Activated CD4-positive, alpha-beta T cell treated with anti-CD3 and anti-CD28 coated beads, Interleukin-2, amount 50 U/mL, for 1 hour (primary cell): Measurements from ENCODE around the gene LMAN2.
A peak's percentile ranks its signal among the peaks of the same experiment; 100 is the strongest.

Experiments
- DNase-seq: peaks from one replicate; pipeline ENCODE4 v3.0.0-alpha.2; 2020

The LMAN2 gene

GRCh38 chr5:177304392-177305119 is 46.9 kb downstream of the LMAN2 start:
- DNase-seq, result no peak

- DNase-seq, result no peak
Measured at GRCh38 chr5:177303925-177304391, 47.5 kb downstream of the LMAN2 start.

GRCh38 chr5:177303121-177303924 is 48.1 kb downstream of the LMAN2 start, which contains the start of the genes PRELID1 and RAB24:
Gene PRELID1, plus strand, starts transcription at chr5:177303799. Its CDS starts 187 bp downstream, at chr5:177303986.
Gene RAB24, minus strand, starts transcription at chr5:177303719. Its CDS starts 431 bp downstream, at chr5:177303288.
- peak; percentile 86 for DNase-seq

- DNase-seq, result no peak
Measured at GRCh38 chr5:177302354-177303110, 48.9 kb downstream of the LMAN2 start.

- DNase-seq, result no peak
Measured at GRCh38 chr5:177301503-177302165, 49.8 kb downstream of the LMAN2 start.

GRCh38 chr5:177300951-177301350 is 50.5 kb downstream of the LMAN2 start:
- no peak for DNase-seq

GRCh38 chr5:177300236-177300880 is 51.1 kb downstream of the LMAN2 start:
- DNase-seq, result peak; percentile 61

GRCh38 chr5:177299697-177300096 is 51.8 kb downstream of the LMAN2 start:
- DNase-seq, result no peak

- DNase-seq, result no peak
Measured at GRCh38 chr5:177297922-177298321, 53.5 kb downstream of the LMAN2 start.

- no peak for DNase-seq
Measured at GRCh38 chr5:177296581-177296980, 54.9 kb downstream of the LMAN2 start.

- no peak for DNase-seq
Measured at GRCh38 chr5:177295924-177296323, 55.5 kb downstream of the LMAN2 start.

- no peak for DNase-seq
Measured at GRCh38 chr5:177294632-177295031, 56.8 kb downstream of the LMAN2 start.

GRCh38 chr5:177293819-177294581 is 57.5 kb downstream of the LMAN2 start:
- DNase-seq, result no peak

- no peak for DNase-seq
Measured at GRCh38 chr5:177291735-177292134, 59.7 kb downstream of the LMAN2 start.

- DNase-seq, result no peak
Measured at GRCh38 chr5:177290816-177291596, 60.5 kb downstream of the LMAN2 start.

- no peak for DNase-seq
Measured at GRCh38 chr5:177288191-177288590, 63.3 kb downstream of the LMAN2 start.
